ENCODE measurements around the gene G6PC1. TPM values are rescaled to one million over a fixed set of nuclear protein-coding genes. Genes with fewer than 3 reads are reported as not detected.

The G6PC1 gene
- total and polyA plus RNA-seq, 2 of the 13 experiments (the other 11 are each of a cell fraction or from before 2014, with no cell fraction given), result 1.7 to 37.9 TPM

GRCh38 chr17:42891539-42892152, 9.0 kb upstream of the G6PC1 start (continued):
- TF ChIP-seq ZBTB49 (CRISPR knock-in tag; IDR thresholded peaks at IDR 0.05; ENCODE audit: borderline replicate concordance) (no peak), SALL1 (CRISPR knock-in tag; IDR thresholded peaks at IDR 0.05) (peak; percentile 73), ZNF891 (CRISPR knock-in tag; IDR thresholded peaks at IDR 0.05) (no peak; the same call in 1 of the 2 replicates), ARID3A (IDR thresholded peaks at IDR 0.05; ENCODE audit: low read depth, low read length) (no peak), ZEB1 (IDR thresholded peaks at IDR 0.05; ENCODE audit: insufficient replicate concordance, low read depth) (peak; percentile 52), ARID5B (CRISPR knock-in tag; IDR thresholded peaks at IDR 0.05) (peak; percentile 35; the same call in 1 of the 2 replicates), RXRA (CRISPR knock-in tag; IDR thresholded peaks at IDR 0.05) (peak; percentile 35; the same call in 1 of the 2 replicates), ELF3 (CRISPR knock-in tag; IDR thresholded peaks at IDR 0.05) (peak; percentile 58), ZNF501 (CRISPR knock-in tag; IDR thresholded peaks at IDR 0.05) (peak; percentile 45; the same call in 1 of the 2 replicates), YEATS2 (CRISPR knock-in tag; IDR thresholded peaks at IDR 0.05; ENCODE audit: borderline replicate concordance) (0 out of 2 replicates have a peak, but pooled peaks have one; percentile 42), BORCS8-MEF2B (CRISPR knock-in tag; IDR thresholded peaks at IDR 0.05) (no peak), FOXP4 (CRISPR knock-in tag; IDR thresholded peaks at IDR 0.05) (peak; percentile 92), ZSCAN31 (CRISPR knock-in tag; IDR thresholded peaks at IDR 0.05; ENCODE audit: low read depth) (peak; percentile 47; the same call in 1 of the 2 replicates), HMG20A (CRISPR knock-in tag; IDR thresholded peaks at IDR 0.05; ENCODE audit: borderline replicate concordance) (peak; percentile 35; the same call in 1 of the 2 replicates), FOXK2 (IDR thresholded peaks at IDR 0.05) (no peak), ZNF772 (CRISPR knock-in tag; IDR thresholded peaks at IDR 0.05) (peak; percentile 67; the same call in 1 of the 2 replicates), ZNF788 (CRISPR knock-in tag; IDR thresholded peaks at IDR 0.05; ENCODE audit: borderline replicate concordance) (peak; percentile 67; the same call in 1 of the 2 replicates), ZNF3 (CRISPR knock-in tag; IDR thresholded peaks at IDR 0.05) (no peak), GTF2F1 (IDR thresholded peaks at IDR 0.05; ENCODE audit: low read length) (no peak), ZNF556 (CRISPR knock-in tag; IDR thresholded peaks at IDR 0.05; ENCODE audit: borderline replicate concordance) (peak; percentile 23; the same call in 1 of the 2 replicates)

Data from HepG2 (cell line).